ENCODE results near the gene ERH. TPM values are rescaled to one million over a fixed set of nuclear protein-coding genes. Genes with fewer than 3 reads are reported as not detected.

ERH gene
- total RNA-seq, 1 donor from 2014 or later, result 223 TPM

- DNase-seq, result no peak
- TF ChIP-seq, protein P1, sequence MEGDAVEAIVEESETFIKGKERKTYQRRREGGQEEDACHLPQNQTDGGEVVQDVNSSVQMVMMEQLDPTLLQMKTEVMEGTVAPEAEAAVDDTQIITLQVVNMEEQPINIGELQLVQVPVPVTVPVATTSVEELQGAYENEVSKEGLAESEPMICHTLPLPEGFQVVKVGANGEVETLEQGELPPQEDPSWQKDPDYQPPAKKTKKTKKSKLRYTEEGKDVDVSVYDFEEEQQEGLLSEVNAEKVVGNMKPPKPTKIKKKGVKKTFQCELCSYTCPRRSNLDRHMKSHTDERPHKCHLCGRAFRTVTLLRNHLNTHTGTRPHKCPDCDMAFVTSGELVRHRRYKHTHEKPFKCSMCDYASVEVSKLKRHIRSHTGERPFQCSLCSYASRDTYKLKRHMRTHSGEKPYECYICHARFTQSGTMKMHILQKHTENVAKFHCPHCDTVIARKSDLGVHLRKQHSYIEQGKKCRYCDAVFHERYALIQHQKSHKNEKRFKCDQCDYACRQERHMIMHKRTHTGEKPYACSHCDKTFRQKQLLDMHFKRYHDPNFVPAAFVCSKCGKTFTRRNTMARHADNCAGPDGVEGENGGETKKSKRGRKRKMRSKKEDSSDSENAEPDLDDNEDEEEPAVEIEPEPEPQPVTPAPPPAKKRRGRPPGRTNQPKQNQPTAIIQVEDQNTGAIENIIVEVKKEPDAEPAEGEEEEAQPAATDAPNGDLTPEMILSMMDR (IDR thresholded peaks at IDR 0.05; ENCODE audit: partially characterized antibody, unreplicated experiment), result no peak
- Mint-ChIP-seq H3K9me3 (ENCODE audit: unreplicated experiment) (peaks cover 9% of the 10 kb centered on the region), H3K4me3 (ENCODE audit: unreplicated experiment) (no peak overlapping the region), H3K4me1 (ENCODE audit: low read depth, unreplicated experiment) (peaks cover 10% of the 10 kb centered on the region), H3K27me3 (ENCODE audit: unreplicated experiment) (peaks cover 6% of the 10 kb centered on the region), H3K36me3 (ENCODE audit: unreplicated experiment) (no peaks in the 10 kb centered on the region), H3K27ac (ENCODE audit: unreplicated experiment) (no peak overlapping the region)
These were observed 42.4 kb downstream of the ERH start for GRCh38 chr14:69355607-69356281.

DNA sequence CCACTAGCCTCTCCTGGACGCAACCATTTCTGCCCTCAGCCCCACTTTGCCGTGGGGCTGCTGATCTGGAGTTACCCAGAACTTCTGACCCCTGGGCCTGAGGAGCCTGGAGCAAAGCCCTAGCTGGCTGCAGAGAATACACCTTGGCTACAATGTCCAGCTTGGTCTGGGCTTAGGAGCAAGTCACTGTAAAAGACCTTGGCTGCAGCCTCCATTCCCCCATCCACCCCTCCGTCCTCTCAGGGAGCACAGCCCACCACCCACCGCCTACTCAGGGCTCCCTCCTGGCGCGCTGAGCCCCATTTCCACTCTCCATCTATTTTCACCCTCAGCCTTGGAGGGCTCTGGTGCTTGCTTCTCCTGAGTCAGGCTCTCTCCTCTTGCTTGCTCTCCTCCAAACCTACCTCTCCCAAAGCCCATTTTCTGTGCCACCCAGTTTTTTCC lies 42.9 kb downstream of the ERH start:
- Mint-ChIP-seq H3K27me3 (ENCODE audit: unreplicated experiment) (peaks cover 6% of the 10 kb centered on the region), H3K4me1 (ENCODE audit: low read depth, unreplicated experiment) (peaks cover 8% of the 10 kb centered on the region), H3K27ac (ENCODE audit: unreplicated experiment) (no peak overlapping the region), H3K9me3 (ENCODE audit: unreplicated experiment) (peaks cover 7% of the 10 kb centered on the region), H3K4me3 (ENCODE audit: unreplicated experiment) (no peak overlapping the region), H3K36me3 (ENCODE audit: unreplicated experiment) (no peaks in the 10 kb centered on the region)
- TF ChIP-seq, protein P1 (IDR thresholded peaks at IDR 0.05; ENCODE audit: partially characterized antibody, unreplicated experiment), result no peak
- no peak for DNase-seq

- H3K27me3 Mint-ChIP-seq (ENCODE audit: unreplicated experiment), result peaks cover 9% of the 10 kb centered on the region
- TF ChIP-seq, protein P1 (IDR thresholded peaks at IDR 0.05; ENCODE audit: partially characterized antibody, unreplicated experiment), result no peak
- H3K9me3 Mint-ChIP-seq (ENCODE audit: unreplicated experiment), result peaks cover 7% of the 10 kb centered on the region
- H3K27ac Mint-ChIP-seq (ENCODE audit: unreplicated experiment), result peak overlapping the region; percentile 38
- peak overlapping the region; percentile 15 for H3K4me3 Mint-ChIP-seq (ENCODE audit: unreplicated experiment)
- no peaks in the 10 kb centered on the region for H3K36me3 Mint-ChIP-seq (ENCODE audit: unreplicated experiment)
- peaks cover 8% of the 10 kb centered on the region for H3K4me1 Mint-ChIP-seq (ENCODE audit: low read depth, unreplicated experiment)
- DNase-seq, result no peak
These were observed 43.5 kb downstream of the ERH start for GRCh38 chr14:69354383-69355153.

GRCh38 chr14:69353168-69353567 lies 44.9 kb downstream of the ERH start:
- H3K4me3 Mint-ChIP-seq (ENCODE audit: unreplicated experiment), result no peak overlapping the region
- no peaks in the 10 kb centered on the region for H3K36me3 Mint-ChIP-seq (ENCODE audit: unreplicated experiment)
- H3K27me3 Mint-ChIP-seq (ENCODE audit: unreplicated experiment), result peaks cover 9% of the 10 kb centered on the region
- TF ChIP-seq, protein P1 (IDR thresholded peaks at IDR 0.05; ENCODE audit: partially characterized antibody, unreplicated experiment), result no peak
- peaks cover 7% of the 10 kb centered on the region for H3K9me3 Mint-ChIP-seq (ENCODE audit: unreplicated experiment)
- H3K27ac Mint-ChIP-seq (ENCODE audit: unreplicated experiment), result no peak overlapping the region
- peaks cover 8% of the 10 kb centered on the region for H3K4me1 Mint-ChIP-seq (ENCODE audit: low read depth, unreplicated experiment)
- no peak for DNase-seq

DNA sequence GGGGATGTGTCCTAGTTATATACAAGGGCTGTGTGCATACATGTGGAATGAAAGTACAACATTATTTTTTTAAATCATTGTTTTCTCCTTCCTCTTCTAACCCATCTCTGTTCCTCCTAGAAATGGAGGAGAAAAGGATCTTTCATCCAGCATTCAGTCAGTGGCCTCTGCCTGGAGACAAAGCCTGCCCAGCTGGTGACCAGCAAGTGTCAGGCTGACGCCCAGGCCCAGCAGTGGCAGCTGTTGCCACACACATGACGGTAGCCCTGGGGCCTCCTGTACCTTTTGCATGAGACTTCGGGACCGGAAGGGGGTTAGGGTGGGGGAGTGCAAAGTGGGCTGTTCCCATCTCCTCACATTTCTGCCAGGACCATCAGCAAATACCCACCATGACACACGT lies 46.2 kb downstream of the ERH start:
- no peak overlapping the region for H3K4me3 Mint-ChIP-seq (ENCODE audit: unreplicated experiment)
- H3K36me3 Mint-ChIP-seq (ENCODE audit: unreplicated experiment), result no peaks in the 10 kb centered on the region
- peaks cover 8% of the 10 kb centered on the region for H3K4me1 Mint-ChIP-seq (ENCODE audit: low read depth, unreplicated experiment)
- peaks cover 7% of the 10 kb centered on the region for H3K9me3 Mint-ChIP-seq (ENCODE audit: unreplicated experiment)
- no peak for DNase-seq
- TF ChIP-seq, protein P1 (IDR thresholded peaks at IDR 0.05; ENCODE audit: partially characterized antibody, unreplicated experiment), result no peak
- peak overlapping the region; percentile 59 for H3K27ac Mint-ChIP-seq (ENCODE audit: unreplicated experiment)
- peaks cover 11% of the 10 kb centered on the region for H3K27me3 Mint-ChIP-seq (ENCODE audit: unreplicated experiment)

Measured in glutamatergic neuron (in vitro differentiated cells).